ENCODE results near the gene MIA.
A peak's percentile ranks its signal among the peaks of the same experiment; 100 is the strongest.

MIA gene

GRCh38 chr19:40801426-40802299 lies 26.3 kb downstream of the MIA start:
- Histone ChIP-seq H3K27me3 (no peaks in the 10 kb centered on the region), H4K20me1 (peaks cover 68 to 74% (median 71%) of the 10 kb centered on the region in 11 experiments), H3K9ac (peak overlapping the region; percentile 94 to 99 (median 97)), H3K4me3 (peak overlapping the region; percentile 86 to 100 (median 95)), H3K9me3 (replicated peaks in 1 of 11) (no peaks in the 10 kb centered on the region), H3K36me3 (peaks cover 43 to 65% (median 56%) of the 10 kb centered on the region in 11 experiments), H3K27ac (peak overlapping the region in 10 of 11 experiments; percentile 37 to 95 (median 92); a peak in 19 of 22 replicates), H3K4me2 (peak overlapping the region; percentile 93 to 100 (median 99)), H3K4me1 (peaks cover 79 to 84% (median 80%) of the 10 kb centered on the region in 10 experiments)
- TF ChIP-seq Cebpa-rat (IDR thresholded peaks at IDR 0.05), result no peak

DNA sequence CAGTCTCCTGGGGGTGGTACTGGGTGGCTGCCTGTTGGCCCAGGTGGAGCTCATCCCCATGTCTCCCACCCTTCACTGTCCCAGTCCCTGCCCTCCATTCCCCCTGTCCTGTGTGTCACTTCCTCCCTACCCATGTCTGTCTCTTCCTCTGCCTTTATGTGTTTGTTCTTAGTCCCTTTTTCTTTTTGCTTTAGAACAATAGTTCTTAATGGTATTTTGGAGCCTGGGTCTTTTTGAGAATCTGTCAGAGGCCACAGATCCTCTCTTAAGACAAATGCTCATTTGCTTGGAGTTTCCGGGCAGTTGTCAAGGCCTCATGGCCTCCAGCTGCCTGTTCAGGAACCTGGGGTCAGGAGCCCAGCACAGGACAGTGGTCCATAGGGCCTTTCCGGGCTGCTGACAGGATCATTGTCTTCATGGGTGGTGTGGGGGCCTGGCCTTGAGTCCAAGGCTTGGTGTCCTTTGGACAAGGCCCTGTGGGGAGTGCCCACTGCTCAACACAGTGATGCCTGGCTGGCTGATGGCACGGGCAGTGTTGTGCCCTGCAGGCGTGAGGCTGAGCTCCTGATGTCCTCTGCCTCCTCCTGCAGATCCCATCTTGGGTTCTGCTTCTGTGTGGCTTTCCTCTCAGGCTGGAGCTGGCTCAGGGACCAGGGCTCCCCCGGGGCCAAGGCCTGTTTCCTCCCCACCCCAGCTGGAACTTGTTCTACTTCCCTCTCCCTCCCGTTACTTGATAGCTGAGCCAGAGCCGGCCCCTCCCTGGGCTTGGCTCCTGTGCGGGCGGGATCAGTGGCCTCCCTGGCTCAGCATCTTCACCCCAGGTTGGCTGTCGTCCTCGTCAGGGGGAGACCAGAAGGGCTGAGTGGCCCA lies 27.2 kb downstream of the MIA start:
- no peaks in the 10 kb centered on the region for H3K9me3 ChIP-seq (replicated peaks in 1 of 11)
- H3K36me3 ChIP-seq, result peaks cover 49 to 72% (median 62%) of the 10 kb centered on the region in 11 experiments
- H3K4me1 ChIP-seq, result peaks cover 80 to 85% (median 84%) of the 10 kb centered on the region in 10 experiments
- H3K27me3 ChIP-seq, result no peaks in the 10 kb centered on the region
- H4K20me1 ChIP-seq, result peaks cover 77 to 82% (median 79%) of the 10 kb centered on the region in 11 experiments
- peak overlapping the region; percentile 94 to 99 (median 97) for H3K9ac ChIP-seq
- H3K4me3 ChIP-seq, result peak overlapping the region; percentile 54 to 100 (median 94)
- H3K27ac ChIP-seq, result peak overlapping the region; percentile 37 to 93 (median 61); a peak in 20 of 22 replicates
- no peak for TF ChIP-seq Cebpa-rat (IDR thresholded peaks at IDR 0.05)
- peak overlapping the region; percentile 93 to 100 (median 99) for H3K4me2 ChIP-seq

- peaks cover 77 to 84% (median 78%) of the 10 kb centered on the region in 10 experiments for H3K4me1 ChIP-seq
- H4K20me1 ChIP-seq, result peaks cover 85 to 90% (median 87%) of the 10 kb centered on the region in 11 experiments
- peak overlapping the region; percentile 8 to 93 (median 61); a peak in 19 of 22 replicates for H3K27ac ChIP-seq
- no peaks in the 10 kb centered on the region for H3K27me3 ChIP-seq
- peak overlapping the region; percentile 54 to 100 (median 94) for H3K4me3 ChIP-seq
- H3K4me2 ChIP-seq, result peak overlapping the region; percentile 93 to 100 (median 99)
- no peaks in the 10 kb centered on the region for H3K9me3 ChIP-seq (replicated peaks in 1 of 11)
- H3K36me3 ChIP-seq, result peaks cover 57 to 80% (median 70%) of the 10 kb centered on the region in 11 experiments
- no peak for TF ChIP-seq Cebpa-rat (IDR thresholded peaks at IDR 0.05)
- H3K9ac ChIP-seq, result peak overlapping the region; percentile 94 to 99 (median 97)
Observed at GRCh38 chr19:40803170-40803856, 28.0 kb downstream of the MIA start.

- Histone ChIP-seq H3K9ac (peak overlapping the region; percentile 94 to 99 (median 97)), H3K4me1 (peaks cover 76 to 90% (median 78%) of the 10 kb centered on the region in 10 experiments), H3K27me3 (no peaks in the 10 kb centered on the region), H4K20me1 (peaks cover 93 to 98% (median 95%) of the 10 kb centered on the region in 11 experiments), H3K9me3 (replicated peaks in 1 of 11) (no peaks in the 10 kb centered on the region), H3K27ac (peak overlapping the region; percentile 8 to 93 (median 61); a peak in 17 of 22 replicates), H3K4me3 (peak overlapping the region in 9 of 10 experiments; percentile 5 to 100 (median 95); a peak in 13 of 20 replicates), H3K4me2 (peak overlapping the region; percentile 93 to 100 (median 99)), H3K36me3 (peaks cover 65 to 88% (median 78%) of the 10 kb centered on the region in 11 experiments)
- no peak for TF ChIP-seq Cebpa-rat (IDR thresholded peaks at IDR 0.05)
Observed at GRCh38 chr19:40803857-40804782, 28.8 kb downstream of the MIA start.

- peaks cover 99 to 100% (median 100%) of the 10 kb centered on the region in 11 experiments for H4K20me1 ChIP-seq
- peaks cover 76 to 97% (median 82%) of the 10 kb centered on the region in 10 experiments for H3K4me1 ChIP-seq
- H3K36me3 ChIP-seq, result peaks cover 72 to 95% (median 85%) of the 10 kb centered on the region in 11 experiments
- H3K9me3 ChIP-seq (replicated peaks in 1 of 11), result no peaks in the 10 kb centered on the region
- no peak overlapping the region for H3K4me3 ChIP-seq
- peak overlapping the region in 4 of 11 experiments; percentile 4 to 90 (median 70); a peak in 3 of 22 replicates for H3K27ac ChIP-seq
- H3K9ac ChIP-seq, result peak overlapping the region in 6 of 11 experiments; percentile 11 to 98 (median 96); a peak in 3 of 22 replicates
- no peak for TF ChIP-seq Cebpa-rat (IDR thresholded peaks at IDR 0.05)
- H3K4me2 ChIP-seq, result peak overlapping the region; percentile 93 to 100 (median 99)
- H3K27me3 ChIP-seq, result no peaks in the 10 kb centered on the region
Observed at GRCh38 chr19:40804783-40805242, 29.5 kb downstream of the MIA start.

DNA sequence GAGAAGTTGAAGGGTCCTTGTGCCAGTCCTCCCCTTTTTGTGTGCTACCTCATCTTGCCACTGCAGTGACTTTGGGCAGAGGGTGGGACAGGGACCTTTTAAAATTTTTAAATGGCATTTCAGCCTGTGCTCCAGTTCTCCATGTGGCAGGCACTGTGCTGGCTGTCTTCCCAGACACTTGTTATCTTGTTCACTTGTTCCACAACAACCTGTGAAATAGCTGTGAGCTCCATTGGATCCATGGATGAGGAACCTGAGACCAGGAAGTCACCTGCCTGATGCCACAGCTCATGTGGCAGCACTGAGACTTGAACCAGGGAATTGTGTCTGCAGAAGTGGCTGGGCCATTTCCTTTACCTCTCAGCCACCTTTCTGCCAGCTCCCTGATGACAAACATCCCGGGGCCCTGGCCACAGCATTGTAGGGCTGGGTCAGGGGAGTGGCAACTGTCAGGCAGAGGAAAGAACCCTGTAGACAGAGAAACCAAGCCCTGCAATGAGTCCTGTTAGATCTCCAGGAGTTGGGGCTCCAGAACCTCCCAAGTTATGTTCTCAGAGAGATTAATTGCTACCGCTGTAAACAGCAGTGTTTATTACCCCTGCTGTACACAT lies 30.0 kb downstream of the MIA start:
- no peaks in the 10 kb centered on the region for H3K27me3 ChIP-seq
- peak overlapping the region; percentile 93 to 100 (median 99); a peak in 21 of 22 replicates for H3K4me2 ChIP-seq
- peaks cover 94 to 100% (median 100%) of the 10 kb centered on the region in 11 experiments for H4K20me1 ChIP-seq
- peaks cover 76 to 100% (median 82%) of the 10 kb centered on the region in 10 experiments for H3K4me1 ChIP-seq
- peak overlapping the region in 7 of 11 experiments; percentile 18 to 98 (median 95); a peak in 4 of 22 replicates for H3K9ac ChIP-seq
- no peaks in the 10 kb centered on the region for H3K9me3 ChIP-seq (replicated peaks in 1 of 11)
- H3K4me3 ChIP-seq, result no peak overlapping the region; a peak in 1 of 20 replicates
- no peak for TF ChIP-seq Cebpa-rat (IDR thresholded peaks at IDR 0.05)
- H3K27ac ChIP-seq, result peak overlapping the region in 2 of 11 experiments; percentile 52 to 90; a peak in 3 of 22 replicates
- peaks cover 72 to 94% (median 87%) of the 10 kb centered on the region in 11 experiments for H3K36me3 ChIP-seq
